Esophagus mucosa (tissue), 1 donor: Measurements from ENCODE around the gene GPR27. TPM values are rescaled to one million over a fixed set of nuclear protein-coding genes. Genes with fewer than 3 reads are reported as not detected.

Experiments
- ATAC-seq: fragments of 200-7000 bp; cut with Tn5 transposase; one replicate; pipeline ENCODE4 v1.9.1; 2020
- total RNA-seq: library from RNA; stranded (reverse); gene quantifications from one replicate; pipeline ENCODE4 v1.2.4, GENCODE V29; 2023
- donor health status: DM: yes; HTN: yes; CAD: no.

Gene GPR27
- total RNA-seq, 1 donor from 2014 or later: 4.3 TPM

- no peak for ATAC-seq
Observed at GRCh38 chr3:71786551-71786950, 32.9 kb downstream of the GPR27 start.

GRCh38 chr3:71787851-71788405 lies 34.3 kb downstream of the GPR27 start:
- no peak for ATAC-seq

- ATAC-seq: no peak
Observed at GRCh38 chr3:71789922-71790321, 36.3 kb downstream of the GPR27 start.

- no peak for ATAC-seq
Observed at GRCh38 chr3:71791634-71792033, 38.0 kb downstream of the GPR27 start.

GRCh38 chr3:71796290-71796689 lies 42.6 kb downstream of the GPR27 start:
- ATAC-seq: no peak

GRCh38 chr3:71797455-71797854 lies 43.8 kb downstream of the GPR27 start:
- ATAC-seq: no peak

- no peak for ATAC-seq
Observed at GRCh38 chr3:71800023-71800422, 46.4 kb downstream of the GPR27 start.

GRCh38 chr3:71801986-71802385 lies 48.3 kb downstream of the GPR27 start:
- ATAC-seq: no peak

GRCh38 chr3:71803248-71803647 lies 49.6 kb downstream of the GPR27 start:
- ATAC-seq: no peak

GRCh38 chr3:71805199-71805598 lies 51.5 kb downstream of the GPR27 start:
- no peak for ATAC-seq

- ATAC-seq: no peak
Observed at GRCh38 chr3:71805691-71806090, 52.0 kb downstream of the GPR27 start.

Other genes starting within 250 kb of the GPR27 start
- gene FOXP1, start 170.1 kb upstream of the GPR27 start, total RNA-seq: 70.2 TPM
- gene EIF4E3, start 28.5 kb upstream of the GPR27 start, total RNA-seq: 15.7 TPM
- not detected for gene PROK2, start 31.3 kb downstream of the GPR27 start, total RNA-seq